Gastrocnemius medialis (tissue), 4 donors: ENCODE measurements around the gene WDR35. TPM values are rescaled to one million over a fixed set of nuclear protein-coding genes. Genes with fewer than 3 reads are reported as not detected.

ENCODE experiments used
- ATAC-seq, 2 donors: fragments of 150-250 bp; one replicate each; pipeline ENCODE4 v1.9.1; 2016
- DNase-seq, 2 donors: peaks; one replicate each; pipeline ENCODE4 v3.0.0-alpha.2; 2019
- H3K27ac ChIP-seq, 4 donors: fragments of 200-600 bp; sonication (generic); 1 replicate in 1 of 4; 2 replicates in 3 of 4; pipeline ENCODE4 v1.5.1; 2016 to 2018; ENCODE audit warnings: mild to moderate bottlenecking in 2 of 4, moderate library complexity in 1 of 4
- H3K27me3 ChIP-seq, 3 donors: fragments of 200-600 bp; sonication (generic) in 2 of 3; 1 replicate in 1 of 3; 2 replicates in 2 of 3; pipeline versions ENCODE4 v1.5.1 to v1.6.0; 2016 to 2019; ENCODE audit warnings: mild to moderate bottlenecking in 1 of 3, moderate library complexity in 1 of 3
- H3K36me3 ChIP-seq, 2 donors: fragments of 200-600 bp; sonication (generic) in 1 of 2; one replicate each; pipeline ENCODE4 v1.5.1; 2017 to 2018
- H3K4me1 ChIP-seq, 2 donors: fragments of 200-600 bp; sonication (generic) in 1 of 2; one replicate each; pipeline ENCODE4 v1.5.1; 2016 to 2017; ENCODE audit warnings: mild to moderate bottlenecking in 2 of 2
- H3K4me3 ChIP-seq, 4 donors: fragments of 200-600 bp; sonication (generic) in 3 of 4; 1 replicate in 1 of 4; 2 replicates in 3 of 4; pipeline ENCODE4 v1.5.1; 2016 to 2019; ENCODE audit warnings: mild to moderate bottlenecking in 2 of 4
- H3K9me3 ChIP-seq, 3 donors: fragments of 200-600 bp; sonication (generic) in 2 of 3; 1 replicate in 1 of 3; 2 replicates in 2 of 3; pipeline ENCODE4 v1.5.1; 2016 to 2019
- POLR2A ChIP-seq, 2 donors: fragments of 450-650 bp; IDR thresholded peaks; one replicate each; pipeline ENCODE4 v1.6.1; 2017; ENCODE audit warnings: antibody characterized with exemption in 2 of 2, mild to moderate bottlenecking in 2 of 2, moderate library complexity in 2 of 2
- in situ Hi-C, 4 donors: fragments of 200-750 bp; cut with MboI; loops; one replicate each; pipeline versions ENCODE4 v1.15.0 to v1.8.0; 2017; ENCODE audit warnings: low sequenced_read_pairs in 4 of 4
- intact Hi-C: fragments of 100-400 bp; cut with DNase I; formaldehyde crosslinking; loops from one replicate; pipeline ENCODE4 v1.15.1; 2023; ENCODE audit warnings: low total_unique reads
- total RNA-seq, 4 donors: library from RNA; depleted of rRNA; stranded (reverse); fragments of >200 nt; gene quantifications; one replicate each; pipeline versions ENCODE4 v1.1.0 to v1.2.3, GENCODE V29; 2016
- TF ChIP-seq, protein P1 (sequence below), 5 experiments: fragments of 450-650 bp in 3 of 5; fragments of 200-600 bp in 2 of 5; sonication (generic) in 2 of 5; IDR thresholded peaks in 4 of 5; conservative IDR thresholded peaks in 1 of 5; 1 replicate in 4 of 5; 2 replicates in 1 of 5; pipeline ENCODE4 v1.5.1; 2016 to 2019; ENCODE audit warnings: antibody characterized with exemption in 5 of 5, mild to moderate bottlenecking in 3 of 5, moderate library complexity in 3 of 5

WDR35 gene
- total RNA-seq, 4 donors from 2014 or later = 3.3 to 4.5 (median 3.7) TPM

DNA sequence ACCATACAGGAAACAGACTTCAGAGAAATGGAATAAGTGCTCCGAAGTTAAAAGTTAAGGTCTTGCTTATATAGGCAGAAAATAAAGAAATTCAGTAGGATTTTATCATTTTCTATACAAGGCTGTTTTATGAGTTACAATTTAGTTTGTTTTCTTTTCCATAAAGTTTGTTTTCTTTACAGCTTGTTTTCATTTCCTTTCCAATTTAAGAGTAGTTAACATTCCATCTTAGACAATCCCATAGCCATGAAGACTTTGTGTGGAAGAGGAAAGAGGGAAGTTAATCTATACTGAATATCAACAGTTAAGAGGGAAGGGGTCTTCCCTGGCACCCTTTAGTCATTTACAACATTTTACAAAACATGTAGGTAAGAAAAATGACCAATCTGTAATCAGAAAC, 114.6 kb downstream of the WDR35 start:
- H3K4me1 ChIP-seq = no peaks in the 10 kb centered on the region
- intact Hi-C loops = no loop called here
- H3K27me3 ChIP-seq = no peaks in the 10 kb centered on the region
- H3K36me3 ChIP-seq = no peaks in the 10 kb centered on the region
- H3K9me3 ChIP-seq = no peaks in the 10 kb centered on the region
- in situ Hi-C loops = no loop called here
- no peak for ATAC-seq
- no peak overlapping the region for H3K27ac ChIP-seq
- TF ChIP-seq, protein P1, sequence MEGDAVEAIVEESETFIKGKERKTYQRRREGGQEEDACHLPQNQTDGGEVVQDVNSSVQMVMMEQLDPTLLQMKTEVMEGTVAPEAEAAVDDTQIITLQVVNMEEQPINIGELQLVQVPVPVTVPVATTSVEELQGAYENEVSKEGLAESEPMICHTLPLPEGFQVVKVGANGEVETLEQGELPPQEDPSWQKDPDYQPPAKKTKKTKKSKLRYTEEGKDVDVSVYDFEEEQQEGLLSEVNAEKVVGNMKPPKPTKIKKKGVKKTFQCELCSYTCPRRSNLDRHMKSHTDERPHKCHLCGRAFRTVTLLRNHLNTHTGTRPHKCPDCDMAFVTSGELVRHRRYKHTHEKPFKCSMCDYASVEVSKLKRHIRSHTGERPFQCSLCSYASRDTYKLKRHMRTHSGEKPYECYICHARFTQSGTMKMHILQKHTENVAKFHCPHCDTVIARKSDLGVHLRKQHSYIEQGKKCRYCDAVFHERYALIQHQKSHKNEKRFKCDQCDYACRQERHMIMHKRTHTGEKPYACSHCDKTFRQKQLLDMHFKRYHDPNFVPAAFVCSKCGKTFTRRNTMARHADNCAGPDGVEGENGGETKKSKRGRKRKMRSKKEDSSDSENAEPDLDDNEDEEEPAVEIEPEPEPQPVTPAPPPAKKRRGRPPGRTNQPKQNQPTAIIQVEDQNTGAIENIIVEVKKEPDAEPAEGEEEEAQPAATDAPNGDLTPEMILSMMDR (IDR thresholded peaks at IDR 0.05 in 4 of 5, conservative IDR thresholded peaks at IDR 0.05 in 1 of 5) = no peak
- no peak for TF ChIP-seq POLR2A (IDR thresholded peaks at IDR 0.05)
- no peak for DNase-seq
- no peak overlapping the region for H3K4me3 ChIP-seq

DNA sequence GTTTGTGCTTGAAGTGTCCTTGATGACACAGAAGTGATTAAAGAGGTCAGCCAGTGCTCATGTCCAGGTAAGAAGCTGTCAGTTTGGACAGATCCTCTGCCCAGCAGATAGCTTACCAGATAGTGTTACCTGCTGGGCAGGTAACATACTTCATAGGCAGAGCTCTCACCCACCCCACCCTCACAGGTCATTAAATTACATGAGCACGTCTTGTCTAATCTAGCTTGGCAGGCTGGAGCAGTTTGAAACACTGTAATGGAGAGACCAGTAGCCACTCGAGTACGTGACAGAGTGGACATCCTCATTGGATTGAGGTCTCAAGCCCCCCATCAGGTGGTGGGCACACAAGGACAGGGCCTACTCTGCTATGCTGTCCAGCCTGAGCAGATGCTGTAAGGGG, 115.2 kb downstream of the WDR35 start:
- no peaks in the 10 kb centered on the region for H3K27me3 ChIP-seq
- no peak overlapping the region for H3K4me3 ChIP-seq
- H3K9me3 ChIP-seq = no peaks in the 10 kb centered on the region
- TF ChIP-seq, protein P1 (IDR thresholded peaks at IDR 0.05 in 4 of 5, conservative IDR thresholded peaks at IDR 0.05 in 1 of 5) = no peak
- TF ChIP-seq POLR2A (IDR thresholded peaks at IDR 0.05) = no peak
- no peaks in the 10 kb centered on the region for H3K36me3 ChIP-seq
- DNase-seq = no peak
- intact Hi-C loops (no loop called here), in situ Hi-C loops (loop anchor here (25.0 kb wide), 3 partner anchors 1112 to 1487 kb away; no protein-coding TSS in a partner anchor)
- no peaks in the 10 kb centered on the region for H3K4me1 ChIP-seq
- no peak overlapping the region for H3K27ac ChIP-seq
- no peak for ATAC-seq

DNA sequence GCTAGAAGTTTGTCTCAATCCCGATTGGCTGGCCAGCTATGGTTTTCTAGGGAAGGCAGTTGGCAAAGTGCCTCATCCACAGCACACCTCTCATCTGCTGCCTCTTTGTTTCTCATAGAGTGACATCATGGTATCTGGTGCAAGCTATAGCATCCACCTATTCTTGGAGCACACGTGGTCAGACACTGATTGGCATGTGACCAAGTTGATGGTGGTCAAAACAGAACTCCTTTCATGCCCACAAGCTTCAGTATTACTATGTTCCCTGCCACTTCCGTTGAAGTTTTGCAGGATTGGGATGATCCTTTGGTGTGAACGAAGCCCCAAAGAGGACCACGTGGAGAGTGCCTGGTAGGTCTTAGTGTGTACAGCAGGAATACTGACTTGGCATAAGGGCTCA, 116.9 kb downstream of the WDR35 start:
- intact Hi-C loops = no loop called here
- no peak overlapping the region for H3K4me3 ChIP-seq
- no peak overlapping the region for H3K27ac ChIP-seq
- no peaks in the 10 kb centered on the region for H3K36me3 ChIP-seq
- H3K4me1 ChIP-seq = peaks cover 0 to 4% of the 10 kb centered on the region in 2 donors
- H3K27me3 ChIP-seq = peaks cover 7 to 12% (median 8%) of the 10 kb centered on the region in 3 donors
- ATAC-seq = no peak
- TF ChIP-seq, protein P1 (IDR thresholded peaks at IDR 0.05 in 4 of 5, conservative IDR thresholded peaks at IDR 0.05 in 1 of 5) = no peak
- no peak for TF ChIP-seq POLR2A (IDR thresholded peaks at IDR 0.05)
- in situ Hi-C loops = loop anchor here (25.0 kb wide), 3 partner anchors 1111 to 1486 kb away; no protein-coding TSS in a partner anchor
- DNase-seq = no peak
- no peaks in the 10 kb centered on the region for H3K9me3 ChIP-seq

DNA sequence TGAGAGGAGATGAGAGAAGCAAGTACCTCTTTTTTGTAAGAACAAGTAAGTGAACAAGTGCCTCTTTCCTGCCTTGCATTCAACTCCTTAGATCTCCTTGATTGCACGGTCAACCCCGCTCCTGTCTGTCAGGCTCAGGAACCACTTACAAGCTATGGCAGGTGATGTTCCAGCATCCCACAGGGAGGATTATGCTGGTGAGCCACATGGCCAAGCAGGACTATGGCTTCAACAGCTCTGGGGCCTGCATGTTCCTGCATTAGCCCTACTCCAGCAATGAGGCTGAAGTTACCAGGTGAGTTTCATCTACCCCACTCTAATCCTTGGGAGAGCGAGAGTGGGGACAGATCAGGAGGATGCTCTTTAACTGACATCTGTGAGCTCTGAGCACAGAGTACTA, 117.6 kb downstream of the WDR35 start:
- intact Hi-C loops (no loop called here), in situ Hi-C loops (loop anchor here (25.0 kb wide), 3 partner anchors 1110 to 1485 kb away; no protein-coding TSS in a partner anchor)
- ATAC-seq (no peak), DNase-seq (no peak)
- H3K36me3 ChIP-seq = no peaks in the 10 kb centered on the region
- no peak overlapping the region for H3K4me3 ChIP-seq
- peaks cover 7 to 12% (median 8%) of the 10 kb centered on the region in 3 donors for H3K27me3 ChIP-seq
- H3K4me1 ChIP-seq = peaks cover 0 to 4% of the 10 kb centered on the region in 2 donors
- TF ChIP-seq, protein P1 (IDR thresholded peaks at IDR 0.05 in 4 of 5, conservative IDR thresholded peaks at IDR 0.05 in 1 of 5) = no peak
- no peak for TF ChIP-seq POLR2A (IDR thresholded peaks at IDR 0.05)
- no peak overlapping the region for H3K27ac ChIP-seq
- no peaks in the 10 kb centered on the region for H3K9me3 ChIP-seq

DNA sequence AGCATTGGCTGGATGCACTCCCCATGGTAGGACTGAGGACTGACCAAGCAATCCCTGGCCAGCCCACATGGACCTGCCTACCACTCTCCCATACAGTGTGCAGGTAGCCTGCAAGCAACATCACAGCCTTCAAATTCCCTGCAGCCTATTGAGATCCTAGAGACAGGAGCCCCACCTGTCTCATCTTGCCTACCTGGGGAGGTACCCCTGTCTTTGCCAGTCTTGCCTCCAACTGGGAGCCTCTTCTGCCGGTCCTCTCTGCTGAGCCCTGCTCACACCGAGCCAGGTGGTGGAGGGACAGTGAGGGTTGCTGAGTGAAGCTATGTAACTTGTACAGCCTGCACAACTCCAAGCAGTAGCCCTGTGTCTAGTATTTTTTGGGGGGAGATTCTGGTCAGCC, 118.1 kb downstream of the WDR35 start:
- H3K4me3 ChIP-seq = no peak overlapping the region
- ATAC-seq (no peak), DNase-seq (no peak)
- H3K9me3 ChIP-seq = no peaks in the 10 kb centered on the region
- in situ Hi-C loops = loop anchor here (25.0 kb wide), 3 partner anchors 1110 to 1485 kb away; no protein-coding TSS in a partner anchor
- TF ChIP-seq, protein P1 (IDR thresholded peaks at IDR 0.05 in 4 of 5, conservative IDR thresholded peaks at IDR 0.05 in 1 of 5) = no peak
- no peak for TF ChIP-seq POLR2A (IDR thresholded peaks at IDR 0.05)
- H3K27ac ChIP-seq = no peak overlapping the region
- intact Hi-C loops = no loop called here
- H3K27me3 ChIP-seq = peaks cover 7 to 12% (median 8%) of the 10 kb centered on the region in 3 donors
- no peaks in the 10 kb centered on the region for H3K36me3 ChIP-seq
- peaks cover 0 to 4% of the 10 kb centered on the region in 2 donors for H3K4me1 ChIP-seq
